HG03095 (cell line): Measurements from ENCODE around the gene DSCAML1.

Experiments
- ATAC-seq: cut with Tn5 transposase; IDR thresholded peaks from one replicate; pipeline ENCODE4 v1.9.1; 2021; ENCODE audit warnings: moderate library complexity; ENCODE audit not compliant: unreplicated experiment

The DSCAML1 gene

GRCh38 chr11:117394221-117394925 is 402.6 kb downstream of the DSCAML1 start:
- ATAC-seq: no peak

- ATAC-seq: no peak
Measured at GRCh38 chr11:117392979-117393378, 404.0 kb downstream of the DSCAML1 start.

- no peak for ATAC-seq
Measured at GRCh38 chr11:117392001-117392690, 404.9 kb downstream of the DSCAML1 start.

GRCh38 chr11:117391181-117391580 is 405.8 kb downstream of the DSCAML1 start:
- no peak for ATAC-seq

- no peak for ATAC-seq
Measured at GRCh38 chr11:117390743-117391142, 406.3 kb downstream of the DSCAML1 start.

- no peak for ATAC-seq
Measured at GRCh38 chr11:117387992-117388755, 408.8 kb downstream of the DSCAML1 start.

GRCh38 chr11:117385906-117386305 is 411.1 kb downstream of the DSCAML1 start:
- no peak for ATAC-seq

GRCh38 chr11:117385471-117385870 is 411.5 kb downstream of the DSCAML1 start:
- ATAC-seq: no peak

GRCh38 chr11:117384045-117384444 is 413.0 kb downstream of the DSCAML1 start:
- ATAC-seq: no peak

GRCh38 chr11:117382746-117383145 is 414.3 kb downstream of the DSCAML1 start:
- ATAC-seq: no peak

- no peak for ATAC-seq
Measured at GRCh38 chr11:117381481-117382387, 415.3 kb downstream of the DSCAML1 start.

- ATAC-seq: no peak
Measured at GRCh38 chr11:117380676-117381075, 416.3 kb downstream of the DSCAML1 start.

- no peak for ATAC-seq
Measured at GRCh38 chr11:117378976-117379865, 417.8 kb downstream of the DSCAML1 start.
